ENCODE data around the gene BUD23.
"Not testable (repeated sequence)": the region's sequence is repeated elsewhere in the genome, so short reads cannot be mapped to it uniquely, and the experiment has no call there.

BUD23 gene

DNA sequence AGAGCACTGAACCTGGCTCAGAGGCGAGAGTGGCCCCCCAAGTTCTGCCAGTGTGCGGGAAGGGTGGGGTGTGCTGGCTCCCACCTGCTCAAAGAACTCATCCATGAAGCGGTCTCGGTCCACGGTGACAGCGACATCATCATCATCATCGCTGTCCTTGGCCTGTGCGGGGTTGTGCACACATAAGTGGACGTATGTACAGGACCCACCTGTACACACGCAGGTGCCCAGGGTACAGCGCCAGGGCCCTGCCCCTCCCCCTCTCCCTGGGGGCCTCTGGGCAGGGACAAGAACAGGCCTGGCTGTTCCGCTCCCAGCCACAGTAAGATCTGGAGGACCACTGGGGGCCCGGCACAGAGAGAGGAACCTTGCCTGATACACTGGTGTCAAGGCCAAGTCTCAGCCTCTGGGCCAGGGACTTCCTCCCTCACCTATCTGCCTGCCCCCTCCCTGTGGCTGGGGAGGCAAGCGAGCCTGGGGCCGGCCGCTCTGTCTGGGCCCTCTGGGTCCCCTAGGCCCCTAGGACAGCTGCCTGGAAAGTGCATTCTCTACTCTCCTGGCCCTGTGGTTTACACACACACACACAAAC lies 25.7 kb downstream of the BUD23 start:
- no peak for DNase-seq (ENCODE audit: low read depth)
- TF ChIP-seq CTCF (IDR thresholded peaks at IDR 0.05; ENCODE audit: control insufficient read depth, insufficient read depth, low read depth, low read length, missing control alignments), result no peak
- no peak overlapping the region for H3K4me3 ChIP-seq (ENCODE audit: control insufficient read depth, low read depth, low read length)

DNA sequence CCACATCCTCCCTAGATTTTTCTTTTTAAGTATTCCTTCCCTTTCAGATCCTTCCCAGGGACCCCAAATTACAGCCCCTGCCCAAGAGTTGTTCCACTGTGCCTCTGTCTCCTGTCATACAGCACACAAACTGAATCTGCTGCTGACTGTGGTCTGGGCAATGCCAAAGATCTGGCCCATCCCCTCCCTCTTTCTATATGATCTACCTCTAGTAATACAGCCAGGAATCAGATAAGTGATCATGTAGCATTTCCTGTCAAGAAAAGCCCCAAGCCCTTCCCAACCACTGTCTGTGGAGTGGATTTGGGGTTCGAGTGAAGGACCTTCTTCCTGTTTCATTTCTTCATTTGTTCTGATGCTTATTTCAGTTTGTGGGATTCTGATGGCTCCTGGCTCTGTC lies 29.4 kb downstream of the BUD23 start:
- TF ChIP-seq CTCF (IDR thresholded peaks at IDR 0.05; ENCODE audit: control insufficient read depth, insufficient read depth, low read depth, low read length, missing control alignments), result no peak
- H3K4me3 ChIP-seq (ENCODE audit: control insufficient read depth, low read depth, low read length), result no peak overlapping the region
- DNase-seq (ENCODE audit: low read depth), result no peak

GRCh38 chr7:73713319-73713718 lies 29.9 kb downstream of the BUD23 start:
- not testable (repeated sequence) for H3K4me3 ChIP-seq (ENCODE audit: control insufficient read depth, low read depth, low read length); DNase-seq (ENCODE audit: low read depth)

DNA sequence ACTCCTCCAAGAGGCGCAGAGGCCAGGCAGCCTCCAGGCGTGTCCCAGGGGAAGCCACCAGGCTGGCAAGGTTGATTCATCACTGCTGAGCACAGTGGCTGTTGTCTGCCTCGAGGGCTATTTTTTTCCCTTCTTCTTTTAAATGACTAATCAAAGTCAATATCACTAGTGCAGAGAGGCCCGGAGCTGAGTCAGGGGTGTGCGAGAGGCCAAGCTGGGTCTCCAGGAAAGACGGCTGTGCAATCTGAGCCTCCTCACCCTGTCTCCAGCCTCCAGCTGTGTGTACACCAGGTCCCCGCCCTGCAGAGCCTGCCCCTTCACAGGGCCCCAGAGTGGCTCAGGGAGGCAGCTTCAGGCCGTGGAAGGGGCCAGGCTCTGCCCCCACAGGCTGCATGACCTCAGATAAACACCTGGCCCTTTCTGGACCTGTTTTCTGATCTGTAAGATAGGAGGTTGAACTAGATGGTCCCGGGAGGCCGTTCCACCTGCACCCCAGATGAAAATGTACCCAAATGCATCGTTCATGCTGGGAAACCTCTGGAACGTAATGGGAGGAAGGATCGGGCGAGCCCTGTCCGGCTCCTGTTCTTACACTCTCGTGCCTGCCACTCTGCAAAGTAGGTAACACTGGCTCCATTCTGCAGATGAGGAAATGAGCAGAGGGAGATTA lies 32.4 kb downstream of the BUD23 start:
- no peak for TF ChIP-seq CTCF (IDR thresholded peaks at IDR 0.05; ENCODE audit: control insufficient read depth, insufficient read depth, low read depth, low read length, missing control alignments)
- DNase-seq (ENCODE audit: low read depth), result peak; percentile 71
- H3K4me3 ChIP-seq (ENCODE audit: control insufficient read depth, low read depth, low read length), result no peak overlapping the region

GRCh38 chr7:73716318-73716890 lies 33.0 kb downstream of the BUD23 start:
- H3K4me3 ChIP-seq (ENCODE audit: control insufficient read depth, low read depth, low read length), result no peak overlapping the region
- no peak for DNase-seq (ENCODE audit: low read depth)
- TF ChIP-seq CTCF (IDR thresholded peaks at IDR 0.05; ENCODE audit: control insufficient read depth, insufficient read depth, low read depth, low read length, missing control alignments), result no peak

GRCh38 chr7:73717025-73717807 lies 33.8 kb downstream of the BUD23 start:
- TF ChIP-seq CTCF (IDR thresholded peaks at IDR 0.05; ENCODE audit: control insufficient read depth, insufficient read depth, low read depth, low read length, missing control alignments), result no peak
- H3K4me3 ChIP-seq (ENCODE audit: control insufficient read depth, low read depth, low read length), result peak overlapping the region; percentile 21
- DNase-seq (ENCODE audit: low read depth), result no peak

GRCh38 chr7:73717991-73718405 lies 34.6 kb downstream of the BUD23 start:
- peak overlapping the region; percentile 83 for H3K4me3 ChIP-seq (ENCODE audit: control insufficient read depth, low read depth, low read length)
- TF ChIP-seq CTCF (IDR thresholded peaks at IDR 0.05; ENCODE audit: control insufficient read depth, insufficient read depth, low read depth, low read length, missing control alignments), result no peak
- DNase-seq (ENCODE audit: low read depth), result peak; percentile 59
